ENCODE results near the gene SDS.

DNA sequence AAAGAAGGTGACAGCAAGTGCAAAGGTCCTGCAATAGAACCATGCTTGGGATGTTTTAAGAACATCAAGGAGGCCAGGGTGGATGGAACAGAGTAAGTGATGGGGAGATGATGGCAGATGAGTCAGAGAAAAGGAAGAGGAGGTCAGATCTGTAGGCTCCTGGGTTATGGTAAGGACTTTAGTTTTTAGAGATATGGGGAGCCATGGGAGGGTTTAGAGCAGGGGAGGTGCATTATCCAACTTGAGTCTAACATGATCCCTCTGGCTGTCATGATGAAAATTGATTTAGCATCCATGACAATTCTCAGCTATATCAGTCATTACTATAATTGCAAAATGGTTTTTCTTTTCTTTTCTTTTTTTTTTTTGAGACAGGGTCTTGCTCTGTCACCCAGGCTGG, 52.6 kb downstream of the SDS start:
- TF ChIP-seq, protein P1, sequence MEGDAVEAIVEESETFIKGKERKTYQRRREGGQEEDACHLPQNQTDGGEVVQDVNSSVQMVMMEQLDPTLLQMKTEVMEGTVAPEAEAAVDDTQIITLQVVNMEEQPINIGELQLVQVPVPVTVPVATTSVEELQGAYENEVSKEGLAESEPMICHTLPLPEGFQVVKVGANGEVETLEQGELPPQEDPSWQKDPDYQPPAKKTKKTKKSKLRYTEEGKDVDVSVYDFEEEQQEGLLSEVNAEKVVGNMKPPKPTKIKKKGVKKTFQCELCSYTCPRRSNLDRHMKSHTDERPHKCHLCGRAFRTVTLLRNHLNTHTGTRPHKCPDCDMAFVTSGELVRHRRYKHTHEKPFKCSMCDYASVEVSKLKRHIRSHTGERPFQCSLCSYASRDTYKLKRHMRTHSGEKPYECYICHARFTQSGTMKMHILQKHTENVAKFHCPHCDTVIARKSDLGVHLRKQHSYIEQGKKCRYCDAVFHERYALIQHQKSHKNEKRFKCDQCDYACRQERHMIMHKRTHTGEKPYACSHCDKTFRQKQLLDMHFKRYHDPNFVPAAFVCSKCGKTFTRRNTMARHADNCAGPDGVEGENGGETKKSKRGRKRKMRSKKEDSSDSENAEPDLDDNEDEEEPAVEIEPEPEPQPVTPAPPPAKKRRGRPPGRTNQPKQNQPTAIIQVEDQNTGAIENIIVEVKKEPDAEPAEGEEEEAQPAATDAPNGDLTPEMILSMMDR (IDR thresholded peaks at IDR 0.05) = no peak
- TF ChIP-seq POLR2A (IDR thresholded peaks at IDR 0.05) = no peak

Data from ovary (tissue), 3 donors.